Sigmoid colon (tissue), 4 donors: Measurements from ENCODE around the gene UGT2B28.
"Not testable (repeated sequence)": the region's sequence is repeated elsewhere in the genome, so short reads cannot be mapped to it uniquely, and the experiment has no call there.

Source experiments
- EP300 ChIP-seq, 4 donors: sonication (generic); formaldehyde crosslinking; IDR thresholded peaks; one replicate each; pipeline ENCODE4 v1.6.1; 2017; ENCODE audit warnings: antibody characterized with exemption in 4 of 4
- POLR2A ChIP-seq, 2 donors: fragments of 450-650 bp; IDR thresholded peaks; one replicate each; pipeline ENCODE4 v1.6.1; 2016; ENCODE audit warnings: antibody characterized with exemption in 2 of 2, mild to moderate bottlenecking in 2 of 2, moderate library complexity in 2 of 2
- POLR2AphosphoS5 ChIP-seq, 4 donors: sonication (generic); formaldehyde crosslinking; IDR thresholded peaks; one replicate each; pipeline ENCODE4 v1.6.1; 2017; ENCODE audit warnings: antibody characterized with exemption in 4 of 4
- TF ChIP-seq, protein P1 (sequence below), 4 experiments: fragments of 450-650 bp in 3 of 4; fragments of 200-600 bp in 1 of 4; IDR thresholded peaks; one replicate each; pipeline ENCODE4 v1.5.1; 2016 to 2019; ENCODE audit warnings: antibody characterized with exemption in 4 of 4, mild to moderate bottlenecking in 3 of 4, moderate library complexity in 2 of 4

DNA sequence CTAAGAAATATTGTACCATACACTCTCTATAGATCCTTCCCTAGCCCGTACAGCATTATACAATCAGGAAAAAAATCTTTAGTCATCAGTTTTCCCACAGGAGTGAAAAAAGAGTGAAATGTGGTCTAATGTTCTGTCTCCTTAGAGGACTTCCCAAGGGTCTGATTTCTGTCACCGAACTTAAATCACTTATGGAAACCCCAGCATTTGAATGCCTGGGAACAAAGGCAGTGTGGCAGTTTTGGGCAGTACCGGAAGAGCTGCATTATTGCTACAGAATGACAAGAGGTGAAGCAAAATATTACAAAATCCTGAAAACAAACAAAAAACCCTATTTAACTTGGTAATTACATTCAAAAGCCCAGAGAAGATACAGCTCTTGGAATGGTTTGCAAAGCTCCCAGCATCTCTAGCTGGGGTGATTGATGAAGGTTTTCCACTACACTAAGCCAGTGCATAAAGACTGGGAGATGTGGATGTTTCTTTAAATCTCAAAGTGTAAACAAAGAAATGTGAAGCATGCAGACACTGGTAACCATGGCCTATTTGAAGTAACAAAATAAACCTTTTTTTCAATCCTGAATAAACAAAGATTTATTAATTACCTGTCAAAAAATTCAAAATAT is 27.0 kb upstream of the UGT2B28 start:
- TF ChIP-seq, protein P1, sequence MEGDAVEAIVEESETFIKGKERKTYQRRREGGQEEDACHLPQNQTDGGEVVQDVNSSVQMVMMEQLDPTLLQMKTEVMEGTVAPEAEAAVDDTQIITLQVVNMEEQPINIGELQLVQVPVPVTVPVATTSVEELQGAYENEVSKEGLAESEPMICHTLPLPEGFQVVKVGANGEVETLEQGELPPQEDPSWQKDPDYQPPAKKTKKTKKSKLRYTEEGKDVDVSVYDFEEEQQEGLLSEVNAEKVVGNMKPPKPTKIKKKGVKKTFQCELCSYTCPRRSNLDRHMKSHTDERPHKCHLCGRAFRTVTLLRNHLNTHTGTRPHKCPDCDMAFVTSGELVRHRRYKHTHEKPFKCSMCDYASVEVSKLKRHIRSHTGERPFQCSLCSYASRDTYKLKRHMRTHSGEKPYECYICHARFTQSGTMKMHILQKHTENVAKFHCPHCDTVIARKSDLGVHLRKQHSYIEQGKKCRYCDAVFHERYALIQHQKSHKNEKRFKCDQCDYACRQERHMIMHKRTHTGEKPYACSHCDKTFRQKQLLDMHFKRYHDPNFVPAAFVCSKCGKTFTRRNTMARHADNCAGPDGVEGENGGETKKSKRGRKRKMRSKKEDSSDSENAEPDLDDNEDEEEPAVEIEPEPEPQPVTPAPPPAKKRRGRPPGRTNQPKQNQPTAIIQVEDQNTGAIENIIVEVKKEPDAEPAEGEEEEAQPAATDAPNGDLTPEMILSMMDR (IDR thresholded peaks at IDR 0.05): not testable (repeated sequence)
- not testable (repeated sequence) for TF ChIP-seq POLR2AphosphoS5, POLR2A, EP300 (IDR thresholded peaks at IDR 0.05)
